ENCODE results near the gene MYMX.

The MYMX gene

DNA sequence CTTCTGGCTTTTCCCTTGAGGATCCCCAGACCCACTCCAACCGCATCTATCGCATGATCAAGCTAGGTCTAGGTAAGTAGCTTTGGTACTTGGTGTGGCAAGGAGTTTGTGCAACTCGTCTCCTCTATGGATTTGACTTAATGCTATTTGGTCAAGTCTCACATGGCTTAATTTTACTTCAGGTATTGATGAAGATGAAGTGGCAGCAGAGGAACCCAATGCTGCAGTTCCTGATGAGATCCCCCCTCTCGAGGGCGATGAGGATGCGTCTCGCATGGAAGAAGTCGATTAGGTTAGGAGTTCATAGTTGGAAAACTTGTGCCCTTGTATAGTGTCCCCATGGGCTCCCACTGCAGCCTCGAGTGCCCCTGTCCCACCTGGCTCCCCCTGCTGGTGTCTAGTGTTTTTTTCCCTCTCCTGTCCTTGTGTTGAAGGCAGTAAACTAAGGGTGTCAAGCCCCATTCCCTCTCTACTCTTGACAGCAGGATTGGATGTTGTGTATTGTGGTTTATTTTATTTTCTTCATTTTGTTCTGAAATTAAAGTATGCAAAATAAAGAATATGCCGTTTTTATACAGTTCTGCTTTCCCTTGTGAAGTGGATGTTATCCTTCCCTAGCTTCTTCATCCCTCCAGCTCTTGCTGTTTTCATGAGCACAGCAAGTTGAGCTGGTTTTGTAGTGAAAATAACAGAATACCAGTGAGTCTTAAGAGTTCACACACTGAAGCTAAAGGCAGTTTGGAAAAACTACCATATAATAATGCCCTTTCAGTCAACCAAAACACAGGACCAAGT, 36.8 kb downstream of the MYMX start:
- DNase-seq, result peak; percentile 62 to 70

DNA sequence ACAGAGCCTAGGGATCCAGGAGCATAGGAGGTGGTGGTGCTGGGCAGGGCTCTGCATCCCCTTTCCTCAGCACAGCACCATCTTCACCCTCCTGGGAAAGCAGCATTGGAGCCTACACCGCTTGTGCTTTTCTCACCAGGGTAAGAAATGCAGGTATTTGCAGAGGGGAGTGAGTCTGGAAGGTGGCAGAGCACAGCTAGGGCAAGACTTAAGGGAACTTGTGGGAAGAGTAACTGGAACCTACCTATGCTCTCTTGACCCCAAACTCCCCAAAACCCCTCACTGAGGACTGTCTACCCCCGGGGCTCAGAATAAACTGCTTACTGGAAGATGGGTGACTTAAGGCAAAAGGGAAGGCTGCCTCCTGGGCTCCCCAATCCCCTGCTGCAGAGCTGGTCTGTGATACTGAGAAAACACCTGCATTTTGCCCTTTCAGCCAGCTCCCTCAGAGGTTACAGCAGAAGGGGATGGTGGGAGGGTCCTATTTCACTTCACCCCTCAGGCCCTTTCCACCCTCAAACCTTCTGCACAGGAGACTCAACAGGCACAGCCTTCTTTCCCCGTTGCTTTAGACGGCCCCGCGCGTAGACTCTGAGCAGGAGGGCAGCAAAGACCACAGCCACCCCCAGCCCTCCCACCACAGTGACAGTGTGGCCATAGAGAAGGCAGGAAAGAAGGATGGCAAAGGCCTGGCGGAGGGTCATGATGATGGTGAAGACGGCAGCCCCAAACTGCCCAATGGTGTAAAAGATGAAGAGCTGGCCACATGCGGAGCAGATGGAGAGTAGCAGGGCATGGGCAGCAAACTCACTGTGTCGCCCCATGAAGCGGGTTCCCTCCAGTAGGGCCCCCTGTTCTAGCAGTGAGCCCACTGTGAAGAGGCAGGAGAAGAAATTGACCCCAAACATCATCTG, 37.7 kb downstream of the MYMX start:
- DNase-seq, result no peak

DNA sequence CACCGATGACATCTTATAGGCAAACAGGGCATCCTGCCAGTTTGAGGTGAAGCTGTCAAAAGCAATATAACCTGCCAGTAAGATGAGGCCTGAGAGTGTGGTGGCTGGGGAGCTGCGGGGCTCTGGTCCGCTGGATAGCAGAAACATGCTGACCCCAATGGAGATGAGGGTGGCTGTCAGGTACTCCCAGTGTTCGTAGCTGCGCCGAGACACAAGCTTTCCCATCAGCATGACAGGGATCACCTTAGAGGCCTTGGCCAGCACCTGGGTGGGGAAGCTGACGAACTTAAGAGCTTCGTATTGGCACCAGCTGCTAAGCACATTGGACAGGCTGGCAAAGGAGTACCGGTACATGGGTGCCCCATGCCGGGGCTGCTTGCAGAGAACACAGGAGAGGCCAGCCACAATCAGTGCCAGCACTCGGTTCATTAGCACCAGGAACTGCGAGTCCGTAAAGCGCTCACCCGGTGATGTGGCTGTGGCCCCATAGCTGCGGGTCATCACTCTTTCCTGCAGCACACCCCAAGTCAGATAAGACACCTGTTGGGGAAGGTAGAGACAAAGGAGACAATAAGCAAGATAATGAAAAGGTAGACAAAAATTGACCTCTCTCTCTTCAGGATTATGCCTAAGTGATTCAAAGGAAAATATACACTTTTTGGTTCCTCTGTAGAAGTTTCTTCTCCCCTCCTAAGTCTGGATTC, 38.5 kb downstream of the MYMX start:
- DNase-seq, result peak in 1 of 2 experiments; percentile 39

DNA sequence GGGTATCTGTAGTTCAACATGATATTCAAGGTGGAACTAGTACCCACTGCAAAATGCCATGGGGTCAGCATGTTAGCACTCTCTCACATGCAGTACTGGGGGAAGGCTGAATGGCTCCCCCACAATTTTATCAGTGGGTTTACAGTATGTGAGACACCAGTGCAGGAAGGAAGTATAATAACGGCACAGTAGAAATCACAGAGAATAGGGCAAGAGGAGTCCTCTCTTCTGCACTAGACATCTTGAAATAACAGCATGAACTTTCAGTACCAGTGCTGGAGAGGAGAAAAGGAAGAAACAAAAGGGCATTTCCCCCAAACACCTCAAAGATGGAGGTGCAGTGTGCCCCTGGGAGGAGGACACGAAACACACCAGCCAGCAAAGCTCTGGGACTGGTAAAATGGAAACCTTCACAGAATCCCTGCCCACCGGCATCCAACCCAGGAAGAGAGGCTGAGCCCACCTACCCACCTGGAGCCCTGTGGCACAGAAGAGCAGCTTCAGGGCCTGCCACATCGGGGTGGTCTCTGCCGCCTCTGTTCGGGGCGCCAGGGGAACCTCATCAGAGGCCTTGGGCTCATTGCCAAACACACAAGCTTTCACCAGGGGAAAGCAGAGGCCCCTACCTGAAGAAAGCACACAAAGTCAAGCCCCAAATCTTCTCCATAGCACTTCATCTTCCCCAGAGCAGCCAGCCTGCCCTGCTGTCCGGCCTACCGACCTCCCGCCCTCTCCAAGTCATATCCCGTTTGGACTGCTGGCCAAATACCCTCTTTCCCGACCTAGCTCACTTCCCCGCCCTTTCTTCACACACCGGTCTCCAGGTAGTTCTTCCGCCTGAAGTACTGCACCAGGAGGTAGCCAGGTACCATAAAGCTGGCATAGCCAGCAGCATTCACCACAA, 39.4 kb downstream of the MYMX start:
- DNase-seq, result peak; percentile 29 to 50

DNA sequence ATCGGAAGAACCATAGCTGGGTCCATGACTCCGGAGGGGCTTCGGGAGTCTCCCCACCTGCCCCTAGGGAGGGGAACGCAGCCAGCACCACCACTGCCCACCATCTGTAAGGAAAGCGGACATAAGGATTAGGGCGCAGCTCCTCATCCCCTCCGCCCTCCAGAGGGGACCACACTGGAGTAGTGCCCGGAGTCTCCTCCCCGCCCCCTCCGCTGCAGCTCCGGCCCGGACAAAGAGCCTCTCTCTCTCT, 40.0 kb downstream of the MYMX start:
- DNase-seq, result no peak

DNA sequence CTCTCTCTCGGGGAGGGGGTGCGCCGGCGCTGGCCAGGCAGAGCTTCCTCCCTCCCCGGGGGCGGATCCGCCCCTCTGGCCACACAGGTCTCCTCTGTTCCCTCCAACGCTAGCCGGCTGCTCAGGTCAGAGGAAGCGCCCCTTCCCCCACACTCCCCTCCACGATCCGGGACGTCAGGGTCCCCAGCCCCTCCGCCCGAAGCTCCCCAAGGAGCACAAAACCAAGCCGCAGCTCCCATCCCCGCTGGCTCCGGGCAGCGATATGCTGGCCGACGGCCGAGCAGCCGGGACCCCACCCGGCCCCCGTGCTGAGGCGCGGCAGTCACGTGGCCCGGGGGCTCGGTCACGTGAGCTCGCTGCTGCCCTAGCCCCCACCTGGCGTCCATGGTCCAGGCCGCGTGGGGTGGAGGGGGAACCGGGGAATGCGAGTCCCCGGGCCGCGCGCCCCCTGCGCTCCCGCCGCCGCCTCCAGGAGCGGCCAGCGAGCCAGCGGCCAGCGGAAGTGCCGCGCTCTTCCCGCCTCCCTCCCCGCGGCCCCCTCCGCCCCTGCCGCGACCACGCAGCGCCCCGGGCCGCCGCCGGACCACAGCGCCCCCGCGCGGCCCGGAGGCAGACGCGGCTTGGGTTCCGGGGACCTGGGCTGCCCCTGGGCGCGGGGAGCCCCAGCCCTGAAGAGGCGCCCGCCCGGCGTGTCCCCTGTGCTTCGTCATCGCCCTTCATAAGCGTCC, 40.5 kb downstream of the MYMX start, which contains the start of gene SLC35B2:
SLC35B2 (minus strand) TSS at position 504 of the 728 bp plus-strand sequence; CDS start at position 386, 118 bp downstream.
- peak; percentile 60 to 68 for DNase-seq

DNA sequence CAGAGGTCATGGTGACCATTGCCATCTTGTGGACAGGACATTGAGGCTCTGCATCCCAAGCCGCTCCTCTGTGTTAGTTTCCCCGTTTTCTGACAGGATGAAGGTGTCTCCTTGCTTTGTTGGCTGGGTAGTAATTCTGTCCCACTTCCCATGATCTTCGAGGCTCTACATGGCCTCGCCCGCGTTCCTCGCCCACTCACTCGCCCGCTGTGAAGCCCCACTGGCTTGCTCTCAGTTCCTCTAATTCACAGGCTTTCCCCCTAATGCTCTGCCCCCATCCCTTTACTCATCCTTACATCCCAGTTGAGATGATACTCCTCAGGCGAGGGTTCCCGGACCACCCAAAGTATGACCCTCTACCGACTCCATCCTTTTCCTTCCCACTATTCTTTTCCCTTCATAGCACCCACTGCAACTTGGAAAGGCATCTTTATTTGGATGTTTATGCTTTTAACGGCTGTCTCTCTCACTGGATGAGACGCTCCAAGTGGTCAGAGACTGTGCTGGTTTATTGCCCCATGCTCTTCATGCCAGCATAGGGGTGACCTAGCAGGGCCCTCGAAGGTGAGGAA, 41.1 kb downstream of the MYMX start:
- DNase-seq, result peak; percentile 42 to 51

DNA sequence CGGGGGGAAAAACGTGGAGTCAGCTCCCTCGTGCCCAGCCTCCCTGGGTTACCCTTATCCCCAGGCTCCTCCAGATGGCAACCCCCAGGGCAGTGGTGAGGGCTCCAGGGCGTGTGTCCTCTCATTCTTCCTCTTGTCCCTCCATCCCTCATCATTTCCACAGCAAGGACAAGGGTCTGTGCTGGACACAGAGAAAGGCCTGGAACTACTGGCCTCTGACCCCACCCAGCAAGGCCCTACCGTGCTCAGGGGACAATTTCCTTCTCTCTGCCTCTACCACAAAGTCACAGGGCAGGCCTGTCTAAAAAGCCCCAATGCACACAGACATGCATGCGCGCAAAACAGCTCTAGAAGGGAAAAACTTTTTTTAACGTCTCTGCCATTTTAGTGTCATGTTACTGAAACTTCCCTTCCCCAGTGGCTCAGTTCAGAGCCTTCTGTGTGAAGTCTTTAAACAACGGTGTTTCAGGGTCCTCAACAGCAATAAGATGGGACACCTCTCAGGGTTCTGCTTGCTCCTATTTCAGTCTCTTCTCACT, 41.7 kb downstream of the MYMX start:
- DNase-seq, result no peak

DNA sequence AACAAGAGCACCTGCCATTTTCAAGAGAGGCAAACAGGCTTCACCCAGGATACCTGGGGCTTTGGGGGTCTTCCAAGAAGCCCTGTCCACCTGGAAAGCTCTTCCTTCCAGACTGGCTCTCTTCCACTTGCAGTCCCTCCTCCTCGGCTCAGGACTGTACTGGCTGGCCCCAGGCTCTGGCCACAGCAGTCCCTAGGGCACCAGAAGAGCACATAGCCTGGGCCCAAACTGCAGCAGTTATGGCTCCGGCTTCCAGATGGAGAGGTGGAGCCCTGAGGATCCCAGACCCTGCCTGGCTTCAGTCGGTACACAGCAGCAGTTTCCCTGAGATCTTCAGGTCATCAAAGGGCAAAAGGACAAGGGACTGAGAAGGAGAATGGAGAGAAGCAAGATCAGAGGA, 42.2 kb downstream of the MYMX start:
- DNase-seq, result no peak

DNA sequence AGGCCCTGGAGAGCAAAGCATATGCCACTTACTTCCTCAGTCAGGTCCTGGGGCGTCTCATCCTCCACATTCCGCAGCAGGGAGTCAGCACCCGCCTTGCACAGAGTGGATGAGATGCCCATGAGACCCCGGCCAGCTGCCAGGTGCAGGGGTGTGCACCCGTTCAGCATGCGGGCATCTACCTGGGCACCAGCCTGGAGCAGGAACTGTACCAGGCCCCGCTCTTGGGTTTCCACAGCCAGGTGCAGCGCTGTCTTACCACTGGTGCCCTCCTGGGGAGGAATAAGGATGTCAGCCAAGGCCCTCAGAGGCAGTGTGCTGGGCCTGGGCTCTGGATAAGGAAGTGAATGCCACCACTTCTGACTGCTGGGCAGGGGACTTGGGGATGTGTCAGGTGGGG, 43.3 kb downstream of the MYMX start:
- DNase-seq, result no peak

DNA sequence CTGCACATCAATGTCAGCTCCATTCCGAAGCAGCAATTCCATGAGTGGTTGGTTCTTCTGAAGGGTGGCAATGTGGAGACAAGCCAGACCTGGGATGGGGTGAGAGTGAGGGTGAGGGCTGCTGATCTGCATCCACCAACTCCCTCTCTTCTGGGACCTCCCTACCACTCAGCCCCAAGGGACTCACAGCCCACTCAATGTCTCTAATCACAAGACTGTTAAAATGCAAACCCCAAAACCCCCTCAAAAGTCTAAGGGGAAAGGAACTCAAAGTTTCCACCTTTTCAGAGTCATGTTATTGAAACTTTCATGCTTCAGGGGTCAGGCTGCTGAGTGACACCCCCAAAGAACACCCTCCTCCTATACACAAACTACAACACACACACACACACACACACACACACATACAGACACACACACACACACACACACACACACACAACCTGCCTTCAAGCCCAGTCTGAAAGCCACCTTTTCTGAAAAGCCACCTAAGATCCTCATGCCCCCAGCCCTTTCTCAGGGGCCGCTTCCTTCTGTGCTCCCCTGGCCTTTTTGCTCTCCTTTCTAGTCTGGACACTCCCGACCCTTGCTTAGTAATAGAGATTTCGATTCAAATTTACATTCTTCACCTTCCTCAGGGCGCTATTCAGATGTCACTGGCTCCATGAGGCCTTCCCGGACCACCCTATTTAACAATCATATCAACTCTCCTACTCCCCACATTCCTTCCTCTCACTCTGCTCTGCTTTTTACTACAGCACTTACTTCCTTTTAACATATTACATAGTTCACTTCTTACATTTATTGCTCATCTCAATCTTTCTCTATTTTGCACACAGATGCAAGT, 43.9 kb downstream of the MYMX start:
- DNase-seq, result no peak

DNA sequence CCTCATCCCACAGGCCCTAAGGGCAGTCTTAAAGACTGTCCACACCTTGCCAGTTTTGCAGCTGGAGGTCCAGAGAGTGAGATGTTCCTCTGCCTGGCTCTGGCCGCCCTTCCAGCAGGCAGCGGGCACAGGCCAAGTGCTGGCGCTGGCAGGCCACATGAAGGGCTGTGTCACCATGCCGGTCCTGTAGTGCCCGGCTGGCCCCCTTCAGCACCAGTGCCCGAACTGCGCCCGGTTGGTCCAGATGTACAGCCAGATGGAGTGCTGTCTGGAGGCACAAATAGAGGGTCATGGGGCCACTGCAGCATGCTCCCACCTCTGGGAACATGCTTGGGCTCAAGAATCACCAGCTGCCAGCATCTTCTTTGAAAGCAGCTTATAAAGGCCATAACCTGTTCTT, 44.9 kb downstream of the MYMX start:
- no peak for DNase-seq

DNA sequence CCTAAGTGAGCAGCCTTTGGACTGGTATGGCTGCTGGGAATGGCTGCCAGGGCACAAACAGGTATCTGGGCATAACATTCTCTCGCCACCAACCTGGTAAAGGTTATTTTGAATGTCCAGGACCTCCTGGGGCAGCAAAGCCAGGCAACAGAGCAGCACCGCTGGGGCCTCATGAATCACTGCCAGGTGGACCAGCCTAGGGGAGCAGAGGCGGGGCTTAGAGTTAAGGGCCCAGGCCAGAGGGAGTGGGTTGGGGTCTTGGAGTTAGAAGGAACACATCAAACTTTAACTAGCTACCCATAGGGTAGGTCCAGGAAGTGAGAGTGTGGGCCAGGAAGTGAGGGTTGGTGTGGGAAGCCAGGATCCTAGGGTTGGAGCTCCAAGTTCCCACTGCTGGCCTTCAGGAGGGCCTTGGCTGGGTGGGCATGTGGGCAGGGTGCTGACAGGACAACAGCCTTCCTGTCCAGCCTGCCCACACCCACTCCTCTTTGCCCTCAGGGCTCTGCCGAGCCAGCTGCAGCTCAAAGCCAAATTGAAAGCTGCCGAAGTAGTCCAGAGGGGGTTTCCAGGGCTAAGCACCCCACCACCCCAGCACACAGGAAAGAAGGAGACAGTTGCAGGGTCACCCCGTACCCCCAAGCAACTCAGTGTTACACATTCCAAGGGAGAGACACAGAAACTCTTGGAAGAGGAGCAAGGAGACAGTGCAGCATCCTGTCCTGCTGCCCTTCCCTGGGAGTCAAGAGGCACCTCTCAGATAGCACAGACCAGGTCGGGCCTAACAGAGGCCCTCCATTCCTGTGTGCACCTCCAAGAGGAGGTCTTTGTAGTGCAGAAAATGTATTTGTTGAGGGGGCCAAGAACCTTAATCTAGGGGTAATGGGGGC, 46.0 kb downstream of the MYMX start:
- DNase-seq, result no peak

DNA sequence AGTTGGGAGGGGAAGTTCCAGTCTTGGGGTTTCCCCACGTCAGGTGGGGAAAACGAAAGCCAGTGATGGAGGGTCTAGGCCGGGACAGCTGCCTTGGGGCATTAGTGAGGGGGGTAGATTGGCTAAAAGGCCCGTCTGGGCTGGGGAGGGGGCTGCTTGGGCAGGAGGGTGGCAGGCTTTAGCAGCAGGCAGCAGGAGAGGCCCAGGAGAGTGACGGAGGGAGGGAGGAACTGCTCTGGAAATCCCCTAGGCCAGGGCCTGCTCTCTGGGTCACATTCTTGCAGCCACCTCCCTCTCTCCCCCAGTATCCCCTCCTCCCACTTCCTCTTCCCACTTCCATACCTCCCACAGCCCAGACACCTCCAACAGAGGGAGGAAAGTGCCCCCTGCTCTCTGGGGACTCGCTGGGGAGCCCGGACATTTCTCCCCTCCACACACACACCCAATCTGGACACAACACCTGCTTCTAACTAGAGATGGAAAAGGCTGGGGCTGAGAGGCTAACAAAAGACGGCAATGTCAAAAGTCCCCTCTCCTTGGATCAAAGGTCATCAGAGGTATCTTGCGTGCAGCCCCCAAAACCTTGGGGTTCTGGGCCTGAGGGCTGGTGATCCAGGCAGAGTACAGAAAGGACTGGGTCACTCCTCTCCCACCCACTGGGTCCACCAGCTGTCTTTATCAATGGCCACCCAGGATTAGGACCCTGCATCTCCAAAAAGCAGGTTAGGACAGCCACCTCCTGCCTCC, 46.8 kb downstream of the MYMX start:
- peak; percentile 47 to 62 for DNase-seq

DNA sequence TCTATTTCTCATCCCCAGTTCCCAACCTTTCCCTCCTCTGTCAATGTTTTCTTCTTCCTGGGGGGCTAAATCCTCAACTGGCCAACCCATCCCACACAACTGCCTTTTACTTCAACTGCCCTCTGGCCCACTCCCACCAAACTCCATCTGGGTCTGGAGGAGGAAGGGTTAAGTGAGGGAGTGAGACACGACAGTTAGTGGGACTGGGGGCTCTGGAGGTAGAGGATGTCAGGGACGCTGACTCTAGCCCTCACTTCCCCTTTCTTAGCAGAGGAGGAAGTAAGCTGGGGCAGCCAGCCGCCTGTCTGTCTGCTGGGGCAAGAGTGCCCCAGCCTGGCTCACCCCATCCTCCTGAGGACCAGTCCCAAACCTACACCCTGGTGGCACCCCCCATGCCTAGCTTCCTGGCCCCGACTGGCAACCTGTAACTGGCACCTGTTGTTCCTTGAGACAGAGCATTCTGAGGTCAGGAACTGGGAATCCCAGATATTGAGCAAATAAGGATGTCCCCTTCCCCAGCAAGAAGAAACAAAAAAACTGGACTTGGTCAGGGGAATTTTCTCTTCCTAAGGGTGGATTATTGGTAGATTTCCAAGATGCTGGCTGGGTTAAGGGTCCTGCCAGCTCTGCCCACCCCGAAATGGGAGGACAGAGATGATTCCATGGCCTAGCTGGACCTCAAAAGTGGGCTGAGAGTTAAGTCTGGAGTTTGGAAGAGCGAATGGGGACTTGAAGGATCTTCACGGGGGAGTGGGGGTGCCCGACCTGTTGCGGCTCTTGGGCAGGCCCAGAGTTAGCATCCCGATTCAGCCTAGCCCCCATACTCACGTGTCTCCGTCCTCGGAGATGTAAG, 47.7 kb downstream of the MYMX start:
- DNase-seq, result peak; percentile 91 to 92

DNA sequence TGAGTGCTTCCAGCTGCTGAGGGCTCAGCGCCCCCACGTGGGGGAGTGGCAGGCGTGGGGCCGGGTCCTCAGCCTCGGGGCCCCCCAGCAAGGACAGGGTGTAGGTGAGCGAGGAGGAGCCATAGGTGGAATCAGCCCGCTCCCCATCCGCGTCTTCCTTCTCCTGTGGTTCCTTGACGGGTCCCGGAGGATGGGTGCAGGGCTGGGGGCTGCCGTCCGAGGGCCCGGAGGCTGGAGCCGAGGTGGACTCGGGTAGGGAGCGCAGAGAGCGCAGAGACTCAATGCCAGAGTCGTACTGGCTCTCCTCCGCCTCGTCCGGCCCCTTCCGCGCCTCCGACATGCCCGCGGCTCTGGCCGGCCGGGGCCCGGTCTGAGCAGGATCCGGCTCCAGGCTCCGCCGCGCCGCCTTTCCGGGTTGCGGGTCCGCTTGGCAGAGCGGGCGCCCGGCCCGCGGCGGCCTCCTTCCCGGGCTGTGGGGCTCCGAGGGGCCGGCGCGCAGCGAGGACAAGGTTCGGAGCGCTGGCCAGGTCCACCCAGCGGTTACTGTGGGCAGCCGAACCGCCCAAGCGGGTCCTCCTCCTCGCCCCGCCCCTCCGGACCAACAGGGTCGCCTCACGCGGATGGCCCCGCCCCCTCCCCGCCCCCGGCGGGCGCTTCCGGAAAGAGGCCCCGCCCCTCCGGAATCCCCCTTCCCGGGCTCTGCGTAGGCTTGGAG, 48.4 kb downstream of the MYMX start, which contains the start of gene NFKBIE:
NFKBIE (minus strand) TSS at position 545 of the 715 bp plus-strand sequence; CDS start at position 340, 205 bp downstream.
- DNase-seq, result peak in 1 of 2 experiments; percentile 66

All from Kasumi-1 (cell line).